DMS153 treated with DMSO at 0.1 percent for 48 hours (cell line): ENCODE measurements around the gene TOMM70.

ENCODE experiments used
- DNase-seq: peaks from one replicate; lab custom pipeline; 2025; ENCODE audit not compliant: unreplicated experiment; lab: John Stamatoyannopoulos, UW

The TOMM70 gene

DNA sequence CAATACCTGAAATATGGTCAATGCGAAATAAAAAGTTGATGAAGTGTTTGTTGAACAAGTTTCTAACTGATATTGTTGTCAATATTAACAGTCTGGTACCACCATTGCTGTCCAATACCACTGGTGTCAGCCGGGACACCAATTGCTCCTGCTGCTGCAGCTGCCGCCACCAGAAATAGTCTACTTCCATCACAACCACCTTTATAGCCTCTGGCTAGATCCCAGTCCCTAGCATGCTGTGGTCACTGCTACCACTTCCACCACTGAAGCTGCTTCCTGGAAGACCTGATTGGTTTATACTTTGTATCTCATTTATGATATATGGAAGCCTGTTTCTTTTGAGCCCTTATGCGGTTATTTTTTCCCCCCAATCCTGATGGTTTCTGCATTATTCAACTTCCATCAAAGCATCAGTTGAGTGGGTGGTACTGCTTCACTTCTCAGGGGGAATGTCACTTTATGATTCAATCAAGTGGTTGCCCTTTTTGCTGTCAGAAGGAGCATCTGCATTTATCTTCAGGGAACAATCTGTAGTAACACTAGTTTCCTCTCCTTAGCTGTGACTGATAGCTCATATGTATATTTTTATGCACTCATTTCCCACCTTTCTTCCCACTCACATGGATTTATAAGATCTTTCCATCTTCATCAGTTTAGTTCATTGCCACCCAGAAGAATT is 12.2 kb upstream of the TOMM70 start:
- no peak for DNase-seq

DNA sequence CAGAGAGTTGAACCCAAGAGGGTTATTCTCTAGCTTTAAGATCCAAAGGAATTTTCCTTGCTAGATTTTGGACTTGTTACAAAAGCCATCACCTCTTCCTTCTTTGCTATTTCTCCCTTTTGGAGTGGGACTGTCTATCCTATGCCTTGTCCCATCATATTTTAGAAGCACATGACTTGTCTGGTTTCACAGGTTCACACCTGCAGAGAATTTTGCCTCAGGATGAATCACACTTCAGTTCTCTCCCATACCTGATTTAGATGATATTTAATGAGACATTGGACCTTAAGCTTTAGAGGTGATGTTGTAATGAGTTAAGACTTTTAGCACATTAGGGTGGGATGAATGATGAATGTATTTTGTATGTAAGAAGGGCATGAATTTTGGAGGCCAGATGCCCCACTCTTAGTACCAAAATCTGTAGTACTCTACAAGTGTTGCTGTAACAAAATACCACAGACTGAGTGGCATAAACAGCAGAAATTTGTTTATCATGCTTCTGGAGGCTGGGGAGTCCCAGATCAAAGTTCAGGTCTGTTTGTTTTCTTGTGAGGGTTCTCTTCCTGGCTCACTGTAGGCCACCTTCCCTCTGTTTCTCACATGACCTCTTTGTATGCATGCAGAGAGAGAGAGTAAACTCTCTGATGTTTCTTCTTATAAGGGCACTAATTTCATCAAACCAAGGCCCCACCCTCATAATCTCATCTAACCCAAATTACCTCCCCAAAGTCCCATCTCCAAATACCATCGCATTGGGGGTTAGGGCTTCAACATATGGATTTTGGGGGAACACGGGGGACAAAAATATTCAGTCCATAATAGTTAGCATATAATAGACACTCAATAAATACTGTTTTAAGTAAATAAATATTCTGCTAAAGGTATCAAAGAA is 10.4 kb upstream of the TOMM70 start:
- no peak for DNase-seq

GRCh38 chr3:100407977-100408532 is 7.2 kb upstream of the TOMM70 start:
- DNase-seq, result no peak

DNA sequence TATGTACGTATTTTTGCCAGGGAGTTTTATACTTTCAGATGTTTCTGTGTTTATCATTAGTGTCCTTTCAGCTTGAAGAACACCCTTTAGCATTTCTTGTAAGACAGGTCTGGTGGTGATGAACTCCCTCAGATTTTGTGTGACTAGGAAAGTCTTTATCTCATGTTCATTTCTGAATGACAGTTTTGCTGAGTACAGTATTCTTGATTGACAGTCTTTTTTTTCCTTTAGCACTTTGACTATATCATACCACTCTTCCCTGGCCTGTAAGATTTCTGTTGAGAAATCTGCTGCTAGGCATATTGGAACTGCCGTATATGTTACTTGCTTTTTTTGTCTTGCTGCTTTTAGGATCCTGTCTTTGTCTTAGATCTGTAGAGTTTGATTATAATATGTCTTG is 6.3 kb upstream of the TOMM70 start:
- DNase-seq, result no peak

DNA sequence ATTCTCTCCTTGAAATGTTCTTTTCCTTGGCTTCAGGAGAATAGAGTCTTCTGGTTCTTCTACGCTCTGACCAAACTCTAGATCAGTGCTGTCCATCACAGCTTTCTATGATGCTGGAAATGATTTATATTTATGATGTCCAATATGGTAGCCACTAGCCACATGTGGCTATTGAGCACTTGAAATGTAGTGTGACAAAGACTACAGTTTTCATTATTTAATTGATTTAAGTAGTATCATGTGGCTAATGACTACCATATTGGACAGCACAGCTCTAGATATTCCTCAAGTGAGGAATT is 3.3 kb upstream of the TOMM70 start:
- DNase-seq, result no peak

DNA sequence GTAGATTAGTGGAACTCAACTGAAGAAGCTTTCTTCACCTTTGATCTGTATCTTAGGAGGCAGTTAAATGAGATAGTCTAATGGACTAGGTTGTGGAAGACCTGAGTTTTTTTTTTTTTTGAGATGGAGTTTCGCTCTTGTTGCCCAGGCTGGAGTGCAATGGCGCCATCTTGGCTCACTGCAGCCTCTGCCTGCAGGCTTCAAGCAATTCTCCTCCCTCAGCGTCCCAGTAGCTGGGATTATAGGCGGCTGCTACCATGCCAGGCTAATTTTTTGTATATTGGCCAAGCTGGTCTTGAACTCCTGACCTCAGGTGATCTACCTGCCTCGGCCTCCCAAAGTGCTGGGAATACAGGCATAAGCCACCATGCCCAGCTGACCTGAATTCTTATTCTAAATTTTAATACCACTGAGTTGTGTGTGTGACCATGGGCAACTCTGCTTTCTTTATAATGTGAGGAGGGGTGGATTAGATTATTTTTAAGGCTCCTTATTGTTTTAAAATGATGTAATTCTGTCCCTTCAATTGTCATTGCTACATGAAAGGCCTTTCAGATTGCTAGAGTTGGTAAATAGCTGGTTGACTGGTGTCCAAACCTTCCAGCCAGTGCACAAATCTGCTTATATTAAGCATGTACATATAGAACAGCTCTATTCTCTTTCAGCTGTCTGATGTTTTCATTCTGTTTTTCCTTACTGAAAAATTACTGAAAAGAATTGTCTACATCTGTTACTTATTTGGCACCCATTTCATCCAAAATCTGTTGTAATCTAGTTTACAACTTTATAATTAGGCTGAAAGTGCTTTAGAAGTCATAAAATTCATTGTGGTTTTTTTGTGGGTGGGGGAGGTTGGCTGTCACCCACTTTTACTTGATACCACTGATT is 2.7 kb upstream of the TOMM70 start:
- DNase-seq, result no peak

DNA sequence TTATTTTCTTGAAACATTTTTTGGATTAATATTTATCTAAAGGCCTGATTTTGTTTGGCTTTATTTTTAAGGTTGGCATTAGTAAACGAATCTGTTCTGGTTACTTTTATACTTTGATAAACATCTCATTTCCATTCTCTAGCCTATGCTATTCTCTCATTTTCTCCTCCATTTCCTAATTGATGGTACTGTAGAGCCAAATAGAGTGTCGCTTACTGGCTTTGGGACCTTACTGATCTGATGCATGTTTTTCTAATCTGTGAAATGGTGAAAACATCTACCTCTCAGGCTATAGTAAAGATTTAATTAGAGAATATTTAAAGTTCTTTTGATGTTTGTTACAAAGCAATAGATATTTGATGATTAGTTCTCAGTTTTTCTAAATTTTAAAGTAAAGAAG is 2.0 kb upstream of the TOMM70 start:
- DNase-seq, result no peak

- DNase-seq, result no peak
Measured at GRCh38 chr3:100402256-100402655, 1.4 kb upstream of the TOMM70 start.

- peak; percentile 57 for DNase-seq
Measured at GRCh38 chr3:100401674-100402041, 769 bp upstream of the TOMM70 start.

DNA sequence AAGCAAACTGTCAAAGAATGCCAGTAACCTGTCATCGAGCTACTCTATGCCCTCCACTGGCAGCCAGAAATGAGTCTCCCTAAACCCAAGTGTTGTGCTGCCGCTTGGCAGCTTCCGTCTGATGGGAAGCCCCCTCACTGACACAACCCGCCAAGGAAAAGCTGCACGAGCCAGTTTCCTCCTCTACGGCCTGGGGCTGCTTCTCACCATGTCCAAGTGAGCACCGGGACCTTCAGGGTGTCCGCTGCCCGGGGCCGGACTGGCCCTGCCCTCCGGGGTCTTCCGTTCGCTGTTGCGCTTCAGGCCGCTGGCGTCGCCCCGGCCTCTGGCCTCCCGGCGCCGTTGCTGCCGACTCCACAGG is 490 bp downstream of the TOMM70 start:
- DNase-seq, result no peak

- no peak for DNase-seq
Measured at GRCh38 chr3:100399341-100400071, 1.4 kb downstream of the TOMM70 start.

GRCh38 chr3:100396967-100397366 is 3.9 kb downstream of the TOMM70 start:
- no peak for DNase-seq

GRCh38 chr3:100395679-100396431 is 5.0 kb downstream of the TOMM70 start:
- DNase-seq, result no peak

DNA sequence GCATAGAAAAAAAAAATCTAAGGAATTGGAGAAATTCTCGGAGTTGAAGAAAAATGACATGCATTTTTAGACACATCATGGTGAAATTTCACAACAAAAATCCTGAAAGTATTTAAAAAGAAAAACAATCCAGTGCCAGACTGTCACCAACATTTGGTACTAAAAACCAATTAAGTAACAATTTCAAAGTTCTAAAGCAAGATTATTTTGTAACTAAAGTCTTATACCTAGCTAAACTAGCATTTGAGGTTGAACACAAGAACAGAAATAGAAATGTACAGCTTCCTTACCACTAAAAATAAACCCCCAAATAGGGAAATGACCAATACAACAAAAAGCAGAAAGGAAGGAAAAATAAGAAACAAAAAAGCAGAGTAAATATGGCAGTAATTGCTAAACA is 11.9 kb downstream of the TOMM70 start:
- DNase-seq, result no peak

GRCh38 chr3:100386437-100387074 is 14.3 kb downstream of the TOMM70 start:
- DNase-seq, result no peak

- DNase-seq, result no peak
Measured at GRCh38 chr3:100384733-100385525, 16.0 kb downstream of the TOMM70 start.

- DNase-seq, result no peak
Measured at GRCh38 chr3:100376301-100376700, 24.6 kb downstream of the TOMM70 start.

GRCh38 chr3:100374521-100374920 is 26.4 kb downstream of the TOMM70 start:
- no peak for DNase-seq

DNA sequence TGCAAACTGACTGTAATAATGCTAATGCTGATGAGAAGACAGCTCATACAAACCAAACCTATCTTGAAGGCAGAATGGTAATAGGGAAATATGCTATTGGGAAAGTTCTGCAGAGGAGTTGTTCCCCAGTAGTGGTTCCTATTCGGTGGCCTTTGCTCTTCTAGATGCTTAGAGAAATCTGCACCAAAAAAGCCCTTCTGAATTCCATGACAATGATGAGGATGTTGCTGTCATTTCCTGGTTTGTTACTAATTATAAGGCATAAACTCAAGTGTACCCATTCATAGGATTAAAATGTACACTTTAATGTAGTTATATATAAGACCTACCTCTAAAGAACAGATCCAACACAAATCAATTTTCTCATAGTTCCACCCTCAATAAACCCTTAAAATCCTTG is 30.1 kb downstream of the TOMM70 start:
- no peak for DNase-seq
